Measurements from ENCODE around the gene AGPAT2.
A peak's percentile ranks its signal among the peaks of the same experiment; 100 is the strongest.

The AGPAT2 gene

DNA sequence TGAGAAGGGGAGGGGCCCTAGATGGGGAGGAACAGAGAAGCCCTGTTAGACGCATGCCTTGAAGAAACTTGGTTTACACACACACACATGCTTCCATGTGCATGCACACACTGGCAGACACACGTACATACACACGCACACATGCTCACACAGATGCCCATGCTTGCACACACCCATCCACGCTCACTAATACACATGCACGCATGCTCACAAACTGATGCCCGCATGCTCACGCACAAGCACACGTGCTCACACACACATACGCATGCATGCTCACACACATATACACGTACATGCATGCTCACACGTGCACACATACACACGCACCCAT lies 56.6 kb downstream of the AGPAT2 start:
- Mint-ChIP-seq H3K4me3 (no peak overlapping the region), H3K36me3 (ENCODE audit: low read depth) (no peaks in the 10 kb centered on the region), H3K27me3 (ENCODE audit: low read depth, poor library complexity) (peaks cover 6% of the 10 kb centered on the region), H3K4me1 (peaks cover 23% of the 10 kb centered on the region), H3K27ac (no peak overlapping the region), H3K9me3 (no peaks in the 10 kb centered on the region)
- TF ChIP-seq, protein P1, sequence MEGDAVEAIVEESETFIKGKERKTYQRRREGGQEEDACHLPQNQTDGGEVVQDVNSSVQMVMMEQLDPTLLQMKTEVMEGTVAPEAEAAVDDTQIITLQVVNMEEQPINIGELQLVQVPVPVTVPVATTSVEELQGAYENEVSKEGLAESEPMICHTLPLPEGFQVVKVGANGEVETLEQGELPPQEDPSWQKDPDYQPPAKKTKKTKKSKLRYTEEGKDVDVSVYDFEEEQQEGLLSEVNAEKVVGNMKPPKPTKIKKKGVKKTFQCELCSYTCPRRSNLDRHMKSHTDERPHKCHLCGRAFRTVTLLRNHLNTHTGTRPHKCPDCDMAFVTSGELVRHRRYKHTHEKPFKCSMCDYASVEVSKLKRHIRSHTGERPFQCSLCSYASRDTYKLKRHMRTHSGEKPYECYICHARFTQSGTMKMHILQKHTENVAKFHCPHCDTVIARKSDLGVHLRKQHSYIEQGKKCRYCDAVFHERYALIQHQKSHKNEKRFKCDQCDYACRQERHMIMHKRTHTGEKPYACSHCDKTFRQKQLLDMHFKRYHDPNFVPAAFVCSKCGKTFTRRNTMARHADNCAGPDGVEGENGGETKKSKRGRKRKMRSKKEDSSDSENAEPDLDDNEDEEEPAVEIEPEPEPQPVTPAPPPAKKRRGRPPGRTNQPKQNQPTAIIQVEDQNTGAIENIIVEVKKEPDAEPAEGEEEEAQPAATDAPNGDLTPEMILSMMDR (IDR thresholded peaks at IDR 0.05): no peak
- DNase-seq: no peak

DNA sequence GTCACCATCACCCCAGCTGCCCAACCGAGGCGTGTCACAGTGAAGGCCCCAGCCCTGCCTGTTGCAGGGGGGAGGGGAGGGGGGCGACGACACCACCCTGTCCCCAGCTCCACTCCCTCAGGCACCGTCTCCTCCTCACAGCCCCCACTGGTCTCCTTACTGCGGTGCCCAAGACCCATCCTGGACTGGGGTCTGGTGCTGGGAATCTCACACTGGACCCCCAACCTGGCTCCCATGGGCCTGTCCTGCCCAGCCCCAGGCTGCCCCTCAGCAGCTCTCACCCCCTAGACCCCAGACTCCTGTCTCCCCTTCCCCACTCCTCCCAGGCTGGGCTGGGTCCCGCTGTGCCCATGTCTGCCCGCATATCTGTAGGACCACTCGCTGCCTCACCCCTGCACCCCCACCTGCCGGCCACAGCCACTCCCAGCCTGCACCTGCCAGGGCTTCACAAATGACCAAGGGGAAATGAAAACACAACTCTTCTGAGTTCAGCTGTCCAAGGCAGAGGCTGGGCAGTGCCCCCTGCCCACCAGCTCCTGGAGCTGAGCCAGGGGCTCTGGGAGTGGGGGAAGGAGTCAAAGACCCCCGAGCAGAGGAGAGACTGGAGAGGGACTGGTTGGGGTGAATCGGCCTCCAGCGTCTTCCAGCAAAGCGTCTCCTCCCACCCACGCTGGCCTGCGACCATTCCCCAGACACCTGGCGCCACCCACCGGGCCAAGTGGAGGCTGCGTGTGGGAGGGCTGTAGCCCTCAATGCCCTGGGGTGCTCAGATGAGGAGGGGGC lies 57.2 kb downstream of the AGPAT2 start:
- peaks cover 6% of the 10 kb centered on the region for H3K27me3 Mint-ChIP-seq (ENCODE audit: low read depth, poor library complexity)
- no peaks in the 10 kb centered on the region for H3K36me3 Mint-ChIP-seq (ENCODE audit: low read depth)
- no peak overlapping the region for H3K27ac Mint-ChIP-seq
- peak; percentile 81 for DNase-seq
- peaks cover 26% of the 10 kb centered on the region for H3K4me1 Mint-ChIP-seq
- TF ChIP-seq, protein P1 (IDR thresholded peaks at IDR 0.05): peak; percentile 47
- H3K4me3 Mint-ChIP-seq: no peak overlapping the region
- H3K9me3 Mint-ChIP-seq: no peaks in the 10 kb centered on the region

DNA sequence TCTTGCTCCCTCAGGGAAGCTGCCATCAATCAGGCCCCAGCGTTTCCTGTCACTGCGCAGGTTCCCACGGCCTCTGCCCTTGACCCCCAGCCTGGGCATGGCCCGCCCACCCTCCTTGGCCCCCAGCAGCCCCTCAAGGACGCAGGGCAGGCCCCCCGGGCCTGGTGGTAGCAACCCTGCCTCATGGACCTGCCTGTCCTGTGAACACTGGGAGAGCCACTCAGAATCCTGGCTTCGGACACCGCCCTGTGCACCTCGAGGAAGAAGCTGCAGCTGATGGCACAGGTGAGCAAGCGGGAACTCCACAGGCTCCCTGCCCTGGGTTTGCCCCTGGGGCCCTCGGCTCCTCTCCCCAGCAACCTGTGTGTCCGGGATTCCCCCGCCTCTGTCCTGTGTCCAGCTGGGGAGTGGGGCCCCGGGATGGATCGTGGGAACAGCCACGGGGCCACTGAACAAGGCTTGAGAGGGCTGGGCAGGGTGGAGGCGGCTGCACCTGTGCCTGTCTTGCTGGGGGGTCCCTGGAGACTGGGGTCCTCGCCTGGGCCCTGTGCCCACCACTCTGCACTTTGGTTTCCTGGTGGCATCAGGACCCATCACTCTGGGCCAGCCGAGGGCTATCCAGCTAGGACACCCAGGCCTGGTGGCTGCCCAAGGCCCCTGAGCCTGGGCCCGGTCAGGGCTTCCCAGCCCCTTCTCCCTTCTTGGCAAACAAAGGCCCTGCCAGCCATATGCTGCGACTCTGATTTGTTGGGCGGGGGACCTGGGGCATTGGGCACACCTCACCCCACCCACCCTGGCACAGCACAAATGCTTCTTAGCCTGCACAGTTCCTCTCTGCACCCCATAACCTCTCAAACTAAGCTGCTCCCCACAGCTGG lies 58.0 kb downstream of the AGPAT2 start:
- no peaks in the 10 kb centered on the region for H3K9me3 Mint-ChIP-seq
- peak; percentile 54 for DNase-seq
- peaks cover 21% of the 10 kb centered on the region for H3K4me1 Mint-ChIP-seq
- TF ChIP-seq, protein P1 (IDR thresholded peaks at IDR 0.05): no peak
- H3K4me3 Mint-ChIP-seq: no peak overlapping the region
- no peak overlapping the region for H3K27ac Mint-ChIP-seq
- peaks cover 3% of the 10 kb centered on the region for H3K27me3 Mint-ChIP-seq (ENCODE audit: low read depth, poor library complexity)
- no peaks in the 10 kb centered on the region for H3K36me3 Mint-ChIP-seq (ENCODE audit: low read depth)

DNA sequence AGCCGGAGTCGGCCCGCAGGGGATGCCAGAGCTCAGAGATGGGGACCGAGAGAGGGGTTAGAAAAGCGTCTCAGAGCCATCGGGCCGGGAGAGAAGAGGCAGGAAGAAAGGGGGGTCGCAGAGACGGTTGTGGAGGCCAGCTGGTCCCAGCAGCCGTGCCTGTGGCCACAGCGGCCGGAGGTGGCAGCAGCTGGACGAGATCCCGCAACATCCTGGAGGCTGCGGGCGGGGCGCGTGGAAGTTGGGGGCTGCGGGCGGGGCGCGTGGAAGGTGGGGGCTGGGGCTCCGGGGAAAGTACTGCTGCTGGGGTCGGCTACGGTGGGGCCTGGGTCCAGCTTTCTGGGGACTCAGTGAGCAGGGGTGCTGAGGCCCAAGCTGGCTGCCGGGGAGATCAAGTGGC lies 59.0 kb downstream of the AGPAT2 start:
- peak; percentile 10 for DNase-seq
- H3K27ac Mint-ChIP-seq: no peak overlapping the region
- H3K9me3 Mint-ChIP-seq: no peaks in the 10 kb centered on the region
- H3K4me1 Mint-ChIP-seq: peaks cover 23% of the 10 kb centered on the region
- peaks cover 3% of the 10 kb centered on the region for H3K27me3 Mint-ChIP-seq (ENCODE audit: low read depth, poor library complexity)
- no peak overlapping the region for H3K4me3 Mint-ChIP-seq
- no peaks in the 10 kb centered on the region for H3K36me3 Mint-ChIP-seq (ENCODE audit: low read depth)
- TF ChIP-seq, protein P1 (IDR thresholded peaks at IDR 0.05): no peak

DNA sequence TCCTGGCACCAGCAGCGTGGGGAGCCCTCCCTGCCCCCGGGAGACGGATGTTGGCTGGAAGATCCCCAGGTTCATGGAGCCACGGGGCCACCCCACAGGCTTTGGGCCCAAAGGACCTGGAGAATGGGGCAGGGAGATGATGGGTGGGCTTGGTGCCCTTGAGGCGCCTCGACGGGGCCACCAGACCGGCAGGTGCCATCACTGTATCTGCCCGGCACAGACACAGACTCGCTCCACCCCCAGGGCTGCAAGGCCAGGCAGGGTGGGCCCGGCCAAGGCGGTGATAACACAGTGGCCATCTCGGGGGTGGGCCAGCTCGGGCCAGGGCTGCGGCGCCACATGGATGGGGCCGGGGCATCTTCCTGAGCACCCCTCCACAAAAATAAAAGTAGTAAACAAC lies 59.6 kb downstream of the AGPAT2 start:
- H3K27me3 Mint-ChIP-seq (ENCODE audit: low read depth, poor library complexity): peaks cover 3% of the 10 kb centered on the region
- H3K4me3 Mint-ChIP-seq: no peak overlapping the region

More for the DNA sequence above, 59.6 kb downstream of the AGPAT2 start:
- no peak for DNase-seq
- Mint-ChIP-seq H3K4me1 (peaks cover 26% of the 10 kb centered on the region), H3K9me3 (no peaks in the 10 kb centered on the region), H3K27ac (no peak overlapping the region), H3K36me3 (ENCODE audit: low read depth) (no peaks in the 10 kb centered on the region)
- TF ChIP-seq, protein P1 (IDR thresholded peaks at IDR 0.05): no peak

All from nephron progenitor cell (in vitro differentiated cells).